ENCODE data around the gene DNAJB1. TPM values are rescaled to one million over a fixed set of nuclear protein-coding genes. Genes with fewer than 3 reads are reported as not detected.

The DNAJB1 gene
- total and polyA plus RNA-seq, 2 experiments from 2014 or later = 41.8 to 82.8 TPM

Other genes starting within 250 kb of the DNAJB1 start
- gene ADGRE5, start 137.0 kb downstream of the DNAJB1 start, total RNA-seq = 2.2 and 7.1 TPM in 2 replicates
- gene ADGRE5, start 137.0 kb downstream of the DNAJB1 start, polyA plus RNA-seq = 4.6 and 5.0 TPM in 2 replicates
- 49.9 and 73.3 TPM in 2 replicates for gene DDX39A, start 99.1 kb downstream of the DNAJB1 start, total RNA-seq
- 77.0 and 87.7 TPM in 2 replicates for gene DDX39A, start 99.1 kb downstream of the DNAJB1 start, polyA plus RNA-seq
- 123 and 147 TPM in 2 replicates for gene PKN1, start 85.1 kb downstream of the DNAJB1 start, total RNA-seq
- 109 and 132 TPM in 2 replicates for gene PKN1, start 85.1 kb downstream of the DNAJB1 start, polyA plus RNA-seq
- gene PTGER1, start 43.0 kb downstream of the DNAJB1 start, total RNA-seq = 0.42 TPM in 1 of 2 replicates, not detected in the other
- gene PTGER1, start 43.0 kb downstream of the DNAJB1 start, polyA plus RNA-seq = 0.36 and 0.75 TPM in 2 replicates
- gene GIPC1, start 22.3 kb downstream of the DNAJB1 start, total RNA-seq = 133 and 172 TPM in 2 replicates
- gene GIPC1, start 22.3 kb downstream of the DNAJB1 start, polyA plus RNA-seq = 117 and 145 TPM in 2 replicates
- gene TECR, start 11.2 kb upstream of the DNAJB1 start, total RNA-seq = 77.4 and 83.1 TPM in 2 replicates
- 245 and 345 TPM in 2 replicates for gene TECR, start 11.2 kb upstream of the DNAJB1 start, polyA plus RNA-seq
- 381 and 600 TPM in 2 replicates for gene NDUFB7, start 53.7 kb upstream of the DNAJB1 start, total RNA-seq
- gene NDUFB7, start 53.7 kb upstream of the DNAJB1 start, polyA plus RNA-seq = 445 and 518 TPM in 2 replicates
- gene CLEC17A, start 64.7 kb upstream of the DNAJB1 start, total RNA-seq = not detected in 2 replicates
- not detected in 2 replicates for gene CLEC17A, start 64.7 kb upstream of the DNAJB1 start, polyA plus RNA-seq
- not detected in 2 replicates for gene ADGRE3, start 156.4 kb upstream of the DNAJB1 start, total RNA-seq
- not detected in 2 replicates for gene ADGRE3, start 156.4 kb upstream of the DNAJB1 start, polyA plus RNA-seq
- gene ZNF333, start 171.7 kb upstream of the DNAJB1 start, total RNA-seq = 12.5 and 29.9 TPM in 2 replicates
- 11.2 and 16.7 TPM in 2 replicates for gene ZNF333, start 171.7 kb upstream of the DNAJB1 start, polyA plus RNA-seq